Astrocyte (in vitro differentiated cells and primary cell): ENCODE data around the gene WNT9A.

Experiments used
- CTCF ChIP-seq: IDR thresholded peaks from 2 replicates; pipeline ENCODE4 v1.5.1; 2011; ENCODE audit warnings: low read depth, mild to moderate bottlenecking, inconsistent platforms, low read length, moderate library complexity; ENCODE audit not compliant: insufficient read depth
- EZH2 ChIP-seq: IDR thresholded peaks from 2 replicates; pipeline ENCODE4 v1.6.1; 2012; ENCODE audit warnings: mild to moderate bottlenecking, low read length, inconsistent platforms; ENCODE audit not compliant: insufficient read depth

GRCh38 chr1:227915564-227916553 is 31.9 kb downstream of the WNT9A start:
- no peak for TF ChIP-seq CTCF
- no peak for TF ChIP-seq EZH2
